Measurements from ENCODE around the gene SPATA12. TPM values are rescaled to one million over a fixed set of nuclear protein-coding genes. Genes with fewer than 3 reads are reported as not detected.

Gene SPATA12
- total RNA-seq, 1 experiment from 2014 or later, result not detected

DNA sequence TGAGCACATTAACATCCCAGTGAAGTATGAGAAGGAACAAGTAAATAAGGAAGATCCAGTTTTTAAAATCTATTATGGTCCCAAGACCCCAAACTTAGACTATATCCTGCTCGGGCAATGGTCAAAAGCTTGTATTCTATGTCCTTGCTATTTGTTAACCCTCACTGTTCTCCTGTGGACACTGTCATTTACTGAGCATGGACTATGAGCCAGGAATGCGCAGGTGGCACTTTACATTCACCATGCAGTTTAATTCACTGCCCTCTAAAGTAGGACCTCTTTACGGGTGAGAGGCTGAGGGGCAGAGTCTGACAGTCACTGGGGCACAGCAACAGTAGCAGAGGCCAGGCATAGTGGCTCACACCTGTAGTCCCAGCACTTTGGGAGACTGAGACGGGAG is 28.6 kb downstream of the SPATA12 start:
- no peak for DNase-seq (ENCODE audit: low spot score)
- BruUV-seq (replicated peaks), result no TSS peak
- H3K4me1 ChIP-seq (ENCODE audit: insufficient read depth, low read length, poor library complexity, severe bottlenecking), result no peaks in the 10 kb centered on the region
- TF ChIP-seq EZH2 (IDR thresholded peaks at IDR 0.05; ENCODE audit: borderline replicate concordance, low read depth, low read length, poor library complexity, severe bottlenecking), result no peak
- no peak for TF ChIP-seq CTCF (conservative IDR thresholded peaks at IDR 0.05; ENCODE audit: low read depth, low read length)
- intact Hi-C loops (cut with micrococcal nuclease; ENCODE audit: unreplicated experiment), result no loop called here
- no peaks in the 10 kb centered on the region for H3K36me3 ChIP-seq (ENCODE audit: insufficient read depth, low read length, poor library complexity, severe bottlenecking)
- H3K27ac ChIP-seq (ENCODE audit: low read depth, low read length, poor library complexity, severe bottlenecking), result no peak overlapping the region
- no peak overlapping the region for H3K4me3 ChIP-seq (ENCODE audit: low read depth, low read length, poor library complexity, severe bottlenecking)
- ChIA-PET CTCF (no interaction called here), POLR2A (ENCODE audit: low non-redundant PET) (interaction anchor here (0.6 kb wide), 1 partner anchor 26 kb away, joined by 3 read pairs; no protein-coding TSS in a partner anchor)
- no peaks in the 10 kb centered on the region for H3K9me3 ChIP-seq (ENCODE audit: low read depth, low read length, poor library complexity, severe bottlenecking)
- no peaks in the 10 kb centered on the region for H3K27me3 ChIP-seq (replicated peaks; ENCODE audit: insufficient read depth, low read depth, low read length, poor library complexity)

GRCh38 chr3:57091521-57092273 is 31.2 kb downstream of the SPATA12 start:
- TF ChIP-seq EZH2 (IDR thresholded peaks at IDR 0.05; ENCODE audit: borderline replicate concordance, low read depth, low read length, poor library complexity, severe bottlenecking) (no peak), CTCF (conservative IDR thresholded peaks at IDR 0.05; ENCODE audit: low read depth, low read length) (no peak)
- CTCF ChIA-PET, result no interaction called here
- H3K9me3 ChIP-seq (ENCODE audit: low read depth, low read length, poor library complexity, severe bottlenecking), result no peaks in the 10 kb centered on the region
- H3K4me3 ChIP-seq (ENCODE audit: low read depth, low read length, poor library complexity, severe bottlenecking), result no peak overlapping the region
- no peaks in the 10 kb centered on the region for H3K36me3 ChIP-seq (ENCODE audit: insufficient read depth, low read length, poor library complexity, severe bottlenecking)
- BruUV-seq (replicated peaks), result no TSS peak
- H3K27me3 ChIP-seq (replicated peaks; ENCODE audit: insufficient read depth, low read depth, low read length, poor library complexity), result no peaks in the 10 kb centered on the region
- POLR2A ChIA-PET (ENCODE audit: low non-redundant PET), result no interaction called here
- H3K27ac ChIP-seq (ENCODE audit: low read depth, low read length, poor library complexity, severe bottlenecking), result no peak overlapping the region
- intact Hi-C loops (cut with micrococcal nuclease; ENCODE audit: unreplicated experiment), result no loop called here
- no peaks in the 10 kb centered on the region for H3K4me1 ChIP-seq (ENCODE audit: insufficient read depth, low read length, poor library complexity, severe bottlenecking)
- no peak for DNase-seq (ENCODE audit: low spot score)

- Histone ChIP-seq H3K27ac (ENCODE audit: low read depth, low read length, poor library complexity, severe bottlenecking) (no peak overlapping the region), H3K4me3 (ENCODE audit: low read depth, low read length, poor library complexity, severe bottlenecking) (no peak overlapping the region), H3K36me3 (ENCODE audit: insufficient read depth, low read length, poor library complexity, severe bottlenecking) (no peaks in the 10 kb centered on the region), H3K4me1 (ENCODE audit: insufficient read depth, low read length, poor library complexity, severe bottlenecking) (no peaks in the 10 kb centered on the region), H3K9me3 (ENCODE audit: low read depth, low read length, poor library complexity, severe bottlenecking) (no peaks in the 10 kb centered on the region), H3K27me3 (replicated peaks; ENCODE audit: insufficient read depth, low read depth, low read length, poor library complexity) (no peaks in the 10 kb centered on the region)
- no peak for DNase-seq (ENCODE audit: low spot score)
- ChIA-PET CTCF (no interaction called here), POLR2A (ENCODE audit: low non-redundant PET) (no interaction called here)
- BruUV-seq (replicated peaks), result no TSS peak
- TF ChIP-seq CTCF (conservative IDR thresholded peaks at IDR 0.05; ENCODE audit: low read depth, low read length), result no peak
- no peak for TF ChIP-seq EZH2 (IDR thresholded peaks at IDR 0.05; ENCODE audit: borderline replicate concordance, low read depth, low read length, poor library complexity, severe bottlenecking)
- intact Hi-C loops (cut with micrococcal nuclease; ENCODE audit: unreplicated experiment), result no loop called here
Observed at GRCh38 chr3:57093489-57093888, 33.0 kb downstream of the SPATA12 start.
